A549 (cell line): Measurements from ENCODE around the gene SLC35F3. TPM values are rescaled to one million over a fixed set of nuclear protein-coding genes. Genes with fewer than 3 reads are reported as not detected.

Source experiments
- ATAC-seq, 2 experiments: fragments of 200-7000 bp in 1 of 2; fragments of >200 bp in 1 of 2; cut with Nextera tagmentation in 1 of 2; cut with Tn5 transposase in 1 of 2; 3 replicates each; pipeline versions ENCODE4 v1.8.0 to v1.9.1; 2018 to 2020; ENCODE audit warnings: mild to moderate bottlenecking in 1 of 2, moderate library complexity in 1 of 2
- CTCF ChIA-PET: fragments of 300-600 bp; sonication (Branson Sonifier 250); formaldehyde crosslinking; extraction: SDS; loops from one replicate; lab custom pipeline; 2021; ENCODE audit warnings: antibody characterized with exemption, inconsistent platforms; lab: Yijun Ruan, JAX
- POLR2A ChIA-PET: fragments of 350-600 bp; formaldehyde crosslinking; extraction: SDS; loops from one replicate; lab custom pipeline; 2021; ENCODE audit warnings: antibody characterized with exemption, inconsistent platforms; lab: Yijun Ruan, JAX
- DNase-seq, 2 experiments: peaks; one replicate each; pipeline versions ENCODE4 v3.0.0 to v3.0.0-alpha.2; 2011 to 2016; ENCODE audit warnings: low read depth in 1 of 2, low spot score in 1 of 2
- FAIRE-seq: peaks from 2 replicates; lab custom pipeline; 2011; peaks lifted over from hg19 to GRCh38; lab: Jason Lieb, UNC
- H3K27ac ChIP-seq, 2 experiments: fragments of >200 bp; sonication (Bioruptor Twin); formaldehyde crosslinking; 3 replicates each; pipeline ENCODE4 v1.5.1; 2016 to 2017
- H3K4me1 ChIP-seq: fragments of >200 bp; sonication (Bioruptor Twin); formaldehyde crosslinking; 3 replicates; pipeline ENCODE4 v1.6.1; 2016
- H3K4me2 ChIP-seq: fragments of >200 bp; sonication (Bioruptor Twin); formaldehyde crosslinking; 3 replicates; pipeline ENCODE4 v1.6.1; 2016
- H3K4me3 ChIP-seq: fragments of >200 bp; sonication (Bioruptor Twin); formaldehyde crosslinking; 3 replicates; pipeline ENCODE4 v1.5.1; 2016
- H3K9me3 ChIP-seq: fragments of >200 bp; sonication (Bioruptor Twin); formaldehyde crosslinking; 3 replicates; pipeline ENCODE4 v1.6.1; 2016
- CBX2 ChIP-seq: fragments of 200-600 bp; sonication (generic); IDR thresholded peaks from 2 replicates; pipeline ENCODE4 v1.6.1; 2016; ENCODE audit warnings: low read depth, mild to moderate bottlenecking, borderline replicate concordance
- CEBPB ChIP-seq, 2 experiments: fragments of >200 bp in 1 of 2; sonication (Bioruptor Twin) in 1 of 2; formaldehyde crosslinking in 1 of 2; IDR thresholded peaks; 2 replicates each; pipeline ENCODE4 v1.6.1; 2012 to 2016
- EP300 ChIP-seq, 2 experiments: fragments of >200 bp; sonication (Bioruptor Twin); formaldehyde crosslinking; IDR thresholded peaks; 2 replicates in 1 of 2; 3 replicates in 1 of 2; pipeline ENCODE4 v1.6.1; 2016 to 2017
- ESRRA ChIP-seq: fragments of 150-350 bp; IDR thresholded peaks from 2 replicates; pipeline ENCODE4 v1.6.1; 2014; ENCODE audit warnings: mild to moderate bottlenecking, low read length, borderline replicate concordance
- FOSL2 ChIP-seq, 2 experiments: fragments of 450-650 bp in 1 of 2; fragments of >200 bp in 1 of 2; sonication (Bioruptor Twin) in 1 of 2; formaldehyde crosslinking; IDR thresholded peaks; 2 replicates each; pipeline versions ENCODE4 v1.5.0 to v1.6.1; 2016 to 2020; ENCODE audit warnings: mild to moderate bottlenecking in 1 of 2, moderate library complexity in 1 of 2
- FOXS1 ChIP-seq: fragments of 250-450 bp; sonication (Bioruptor Pico); IDR thresholded peaks from 2 replicates; pipeline ENCODE4 v1.5.0; 2020; ENCODE audit warnings: mild to moderate bottlenecking, moderate library complexity
- GATA3 ChIP-seq: IDR thresholded peaks from 2 replicates; pipeline ENCODE4 v1.6.1; 2012; ENCODE audit warnings: borderline replicate concordance
- HES2 ChIP-seq: fragments of >200 bp; sonication (Bioruptor Twin); formaldehyde crosslinking; IDR thresholded peaks from 2 replicates; pipeline ENCODE4 v1.6.1; 2016
- HEYL ChIP-seq: fragments of 250-450 bp; sonication (Bioruptor Pico); IDR thresholded peaks from 2 replicates; pipeline ENCODE4 v1.8.0; 2021; ENCODE audit warnings: mild to moderate bottlenecking, moderate library complexity
- JUNB ChIP-seq: fragments of >200 bp; sonication (Bioruptor Twin); formaldehyde crosslinking; IDR thresholded peaks from 2 replicates; pipeline ENCODE4 v1.6.1; 2016
- KDM1A ChIP-seq: fragments of 200-600 bp; sonication (generic); IDR thresholded peaks from 2 replicates; pipeline ENCODE4 v1.6.1; 2016; ENCODE audit warnings: low read depth, mild to moderate bottlenecking
- MAX ChIP-seq: IDR thresholded peaks from 2 replicates; pipeline ENCODE4 v1.6.1; 2012
- MAZ ChIP-seq: fragments of 150-350 bp; IDR thresholded peaks from 2 replicates; pipeline ENCODE4 v1.6.1; 2014; ENCODE audit warnings: antibody characterized with exemption, low read depth, low read length, borderline replicate concordance
- PBX3 ChIP-seq: IDR thresholded peaks from 2 replicates; pipeline ENCODE4 v1.6.1; 2012
- PHF8 ChIP-seq: fragments of 200-600 bp; sonication (generic); IDR thresholded peaks from 2 replicates; pipeline ENCODE4 v1.6.1; 2016; ENCODE audit warnings: low read depth, mild to moderate bottlenecking, antibody characterized with exemption, moderate library complexity, borderline replicate concordance
- POLR2A ChIP-seq: IDR thresholded peaks from 2 replicates; pipeline ENCODE4 v1.6.1; 2012; ENCODE audit warnings: mild to moderate bottlenecking, low read length
- REST ChIP-seq: fragments of 200-600 bp; sonication (generic); IDR thresholded peaks from 2 replicates; pipeline ENCODE4 v1.6.1; 2016; ENCODE audit warnings: antibody characterized with exemption, mild to moderate bottlenecking, moderate library complexity
- SMC3 ChIP-seq: fragments of >200 bp; sonication (Bioruptor Twin); formaldehyde crosslinking; IDR thresholded peaks from 3 replicates; pipeline ENCODE4 v1.6.1; 2018; ENCODE audit warnings: inconsistent platforms
- SREBF2 ChIP-seq: fragments of 450-650 bp; IDR thresholded peaks from 2 replicates; pipeline ENCODE4 v1.6.1; 2014; ENCODE audit warnings: mild to moderate bottlenecking, moderate library complexity
- TP53 ChIP-seq: fragments of 250-450 bp; sonication (Bioruptor Pico); IDR thresholded peaks from 2 replicates; pipeline ENCODE4 v1.5.0; 2021; ENCODE audit warnings: mild to moderate bottlenecking, moderate library complexity
- ZC3H11A ChIP-seq: fragments of 450-650 bp; IDR thresholded peaks from 2 replicates; pipeline ENCODE4 v1.6.1; 2014; ENCODE audit warnings: antibody characterized with exemption, mild to moderate bottlenecking
- ZFP36 ChIP-seq: fragments of 450-650 bp; IDR thresholded peaks from 2 replicates; pipeline ENCODE4 v1.6.1; 2014; ENCODE audit warnings: borderline replicate concordance; ENCODE audit not compliant: partially characterized antibody
- ZNF302 ChIP-seq: fragments of 250-450 bp; sonication (Bioruptor Pico); IDR thresholded peaks from 2 replicates; pipeline ENCODE4 v1.9.0; 2021; ENCODE audit warnings: inconsistent platforms, mild to moderate bottlenecking, moderate library complexity
- ZSCAN20 ChIP-seq: fragments of 250-450 bp; sonication (Bioruptor Pico); IDR thresholded peaks from 2 replicates; pipeline ENCODE4 v1.8.0; 2022; ENCODE audit warnings: mild to moderate bottlenecking, moderate library complexity
- WGBS: methylation state at CpG from one replicate; pipeline ENCODE4 v1.1.6; 2017; ENCODE audit errors: missing lambda C conversion rate; 5-methylcytosine and 5-hydroxymethylcytosine counted together
- polyA plus RNA-seq, 4 experiments: library from polyadenylated mRNA; depleted of rRNA in 3 of 4; stranded (reverse); fragments of >200 nt; fragmentation: RNase III in 1 of 4; extraction: RNeasy Plus Mini Kit Qiagen cat#74134 plus additional on column Dnase treatment in 1 of 4; gene quantifications; 2 replicates in 3 of 4; 3 replicates in 1 of 4; pipeline ENCODE4 v1.2.3, GENCODE V29; 2011 to 2017

SLC35F3 gene
- polyA plus RNA-seq, 2 of the 4 experiments (the other 2 are of a cell fraction), result 5.5 to 7.8 TPM

- Histone ChIP-seq H3K4me3 (no peak overlapping the region), H3K4me2 (peak overlapping the region; percentile 58), H3K27ac (peak overlapping the region; percentile 43 to 58; a peak in 4 of 6 replicates), H3K9me3 (no peaks in the 10 kb centered on the region), H3K4me1 (peaks cover 35% of the 10 kb centered on the region)
- WGBS, result 10% methylated on average over 3 of the region's 3 CpGs
- ChIA-PET POLR2A (no interaction called here), CTCF (interaction anchor here (0.7 to 1.8 kb wide), 4 partner anchors 13 to 264 kb away, joined by 3 to 5 read pairs (median 4); partner anchors contain the start of gene SLC35F3)
- 0 out of 2 replicates have a peak, but pooled peaks have one; percentile 22 for TF ChIP-seq JUNB
- no peak for TF ChIP-seq FOSL2 (IDR thresholded peaks at IDR 0.05)
- TF ChIP-seq FOSL2 (CRISPR knock-in tag; IDR thresholded peaks at IDR 0.05), result 0 out of 2 replicates have a peak, but pooled peaks have one; percentile 18
- peak in 1 of 2 experiments; percentile 54; a peak in 2 of 5 replicates for TF ChIP-seq EP300 (IDR thresholded peaks at IDR 0.05)
- peak; percentile 41; the same call in 1 of the 2 replicates for TF ChIP-seq GATA3
- TF ChIP-seq ESRRA, result no peak
- ATAC-seq (peak; percentile 21 to 56; a peak in 3 of 6 replicates), FAIRE-seq (peak; percentile 43), DNase-seq (peak; percentile 22 to 67)
These were observed 203.0 kb downstream of the SLC35F3 start for GRCh38 chr1:234107416-234108021.

GRCh38 chr1:234108921-234109320 is 204.4 kb downstream of the SLC35F3 start:
- Histone ChIP-seq H3K27ac (peak overlapping the region; percentile 56 to 66), H3K4me2 (peak overlapping the region; percentile 48), H3K4me3 (no peak overlapping the region), H3K4me1 (peaks cover 35% of the 10 kb centered on the region), H3K9me3 (no peaks in the 10 kb centered on the region)
- no peak for TF ChIP-seq POLR2A
- no peak for TF ChIP-seq SREBF2
- no peak for TF ChIP-seq JUNB
- peak in 1 of 2 experiments; percentile 31; a peak in 1 of 4 replicates for TF ChIP-seq CEBPB (IDR thresholded peaks at IDR 0.05)
- no peak for TF ChIP-seq CBX2
- no peak for TF ChIP-seq HEYL (CRISPR knock-in tag)
- no peak for TF ChIP-seq ZNF302 (CRISPR knock-in tag)
- TF ChIP-seq GATA3, result peak; percentile 20; the same call in 1 of the 2 replicates
- TF ChIP-seq ZSCAN20 (CRISPR knock-in tag), result no peak
- no peak for TF ChIP-seq FOSL2 (IDR thresholded peaks at IDR 0.05)
- TF ChIP-seq FOSL2 (CRISPR knock-in tag; IDR thresholded peaks at IDR 0.05), result peak; percentile 30; the same call in 1 of the 2 replicates
- TF ChIP-seq MAX, result peak; percentile 52; the same call in 1 of the 2 replicates
- WGBS, result 11% methylated on average over 3 of the region's 3 CpGs
- peak; percentile 61 to 81 for DNase-seq
- ChIA-PET POLR2A (interaction anchor here (1.0 kb wide), 1 partner anchor 200 kb away, joined by 3 read pairs; no protein-coding TSS in a partner anchor), CTCF (interaction anchor here (0.7 to 7.4 kb wide), 4 partner anchors 16 to 713 kb away, joined by 3 to 94 read pairs (median 6); partner anchors contain the start of gene SLC35F3)
- FAIRE-seq, result peak; percentile 56
- ATAC-seq, result peak; percentile 74 to 81

GRCh38 chr1:234109840-234110239 is 205.4 kb downstream of the SLC35F3 start:
- no peak for FAIRE-seq

More at GRCh38 chr1:234109840-234110239, 205.4 kb downstream of the SLC35F3 start:
- DNase-seq, result no peak
- WGBS, result 89% methylated on average over 5 of the region's 5 CpGs
- no peak for ATAC-seq
- H3K4me3 ChIP-seq, result no peak overlapping the region
- H3K4me1 ChIP-seq, result peaks cover 36% of the 10 kb centered on the region
- peak overlapping the region; percentile 48; the same call in 1 of the 3 replicates for H3K4me2 ChIP-seq
- no peaks in the 10 kb centered on the region for H3K9me3 ChIP-seq
- peak overlapping the region; percentile 56 to 66; a peak in 5 of 6 replicates for H3K27ac ChIP-seq
- ChIA-PET CTCF (interaction anchor here (0.7 to 7.4 kb wide), 7 partner anchors 8 to 809 kb away, joined by 3 to 94 read pairs (median 4); partner anchors contain the start of gene SLC35F3), POLR2A (no interaction called here)
- no peak for TF ChIP-seq MAZ
- TF ChIP-seq ZSCAN20 (CRISPR knock-in tag), result no peak
- no peak for TF ChIP-seq KDM1A
- TF ChIP-seq MAX, result no peak
- TF ChIP-seq PHF8, result no peak
- no peak for TF ChIP-seq SMC3
- TF ChIP-seq EP300 (IDR thresholded peaks at IDR 0.05), result no peak
- TF ChIP-seq PBX3, result no peak
- TF ChIP-seq REST, result no peak
- no peak for TF ChIP-seq TP53 (CRISPR knock-in tag)
- no peak for TF ChIP-seq HES2
- TF ChIP-seq FOSL2 (IDR thresholded peaks at IDR 0.05), result no peak
- TF ChIP-seq FOSL2 (CRISPR knock-in tag; IDR thresholded peaks at IDR 0.05), result no peak
- TF ChIP-seq FOXS1 (CRISPR knock-in tag), result no peak
- TF ChIP-seq ZFP36, result no peak
- TF ChIP-seq GATA3, result no peak
- no peak for TF ChIP-seq ZC3H11A
